Cardiac muscle cell (in vitro differentiated cells and primary cell): ENCODE data around the gene VPS35L. TPM values are rescaled to one million over a fixed set of nuclear protein-coding genes. Genes with fewer than 3 reads are reported as not detected.

ENCODE experiments used
- DNase-seq, 2 donors: peaks; one replicate each; pipeline versions ENCODE4 v3.0.0 to v3.0.0-alpha.2; 2010 to 2017; ENCODE audit warnings: low read depth in 1 of 2, low spot score in 1 of 2
- H3K27ac ChIP-seq: fragments of 200-600 bp; sonication (generic); 2 replicates; pipeline ENCODE4 v1.5.1; 2016
- H3K27me3 ChIP-seq: fragments of 200-600 bp; sonication (generic); 2 replicates; pipeline ENCODE4 v1.6.0; 2016; ENCODE audit warnings: control low read depth
- H3K36me3 ChIP-seq: fragments of 200-600 bp; sonication (generic); 2 replicates; pipeline ENCODE4 v1.5.1; 2016; ENCODE audit warnings: control low read depth
- H3K4me1 ChIP-seq: fragments of 200-600 bp; sonication (generic); 2 replicates; pipeline ENCODE4 v1.8.1; 2017; ENCODE audit warnings: low read depth, mild to moderate bottlenecking, mixed run types
- H3K4me3 ChIP-seq: fragments of 200-600 bp; sonication (generic); 2 replicates; pipeline ENCODE4 v1.5.1; 2016; ENCODE audit warnings: mild to moderate bottlenecking
- H3K9me3 ChIP-seq: fragments of 200-600 bp; sonication (generic); 2 replicates; pipeline ENCODE4 v1.5.1; 2017; ENCODE audit warnings: low read depth, mild to moderate bottlenecking, control low read depth
- polyA plus RNA-seq: library from polyadenylated mRNA; unstranded; fragments of >200 nt; fragmentation: Nextera tagmentation; extraction: Ambion mirVana; gene quantifications from 2 replicates; pipeline ENCODE4 v1.2.1, GENCODE V29; 2016
- total RNA-seq: library from RNA; depleted of rRNA; stranded (reverse); fragments of >200 nt; gene quantifications from 2 replicates; pipeline ENCODE4 v1.2.3, GENCODE V29; 2016
- TF ChIP-seq, protein P1 (sequence below): IDR thresholded peaks from 2 replicates; pipeline ENCODE4 v1.5.1; 2012; ENCODE audit warnings: low read depth, mild to moderate bottlenecking, low read length

Gene VPS35L
- total and polyA plus RNA-seq, 2 experiments from 2014 or later = 31.5 to 61.6 TPM

DNA sequence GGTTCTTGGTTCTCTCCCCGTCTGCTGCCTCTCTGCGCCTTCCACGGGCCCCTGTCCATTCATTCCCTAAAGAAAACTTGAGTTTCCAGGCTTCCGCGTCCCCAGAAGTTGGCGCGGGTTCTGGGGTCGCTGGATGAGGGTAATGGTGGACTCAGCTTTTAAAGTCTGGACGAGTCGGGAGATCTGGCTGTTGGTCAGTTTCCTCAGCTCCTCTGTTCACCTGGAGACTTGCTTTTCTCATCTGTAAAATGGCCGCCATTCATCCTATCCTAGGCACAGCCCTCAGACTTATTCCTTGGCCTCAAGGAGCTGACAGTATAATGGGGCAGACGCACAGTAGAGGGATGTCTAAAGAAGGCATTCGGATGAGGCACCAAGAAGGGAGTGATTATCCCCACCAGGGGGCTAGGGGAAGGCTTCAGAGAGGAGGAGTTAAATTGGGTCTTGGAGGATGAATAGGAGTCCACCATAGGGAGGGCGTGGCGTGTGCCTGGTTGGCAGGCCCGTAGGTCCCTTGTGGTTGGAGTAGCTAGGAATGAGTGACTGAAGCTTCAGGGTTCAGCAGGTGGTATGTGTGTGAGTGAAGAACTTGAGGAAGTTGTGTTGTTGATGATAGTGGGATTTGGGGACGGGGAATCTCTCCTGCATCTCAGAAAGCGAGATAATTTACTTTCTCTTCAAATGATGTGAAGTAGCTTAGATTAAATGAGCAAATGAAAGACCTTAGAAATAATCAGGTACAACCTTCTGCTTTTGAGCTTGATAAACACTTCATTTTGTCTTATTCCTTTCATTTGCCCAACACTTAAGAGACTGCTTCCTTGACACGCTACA, 652 bp downstream of the VPS35L start:
- DNase-seq = peak; percentile 14 to 38
- peak overlapping the region; percentile 88 for H3K27ac ChIP-seq
- peak overlapping the region; percentile 81 for H3K4me3 ChIP-seq
- no peaks in the 10 kb centered on the region for H3K27me3 ChIP-seq
- H3K9me3 ChIP-seq = no peaks in the 10 kb centered on the region
- peaks cover 5% of the 10 kb centered on the region for H3K36me3 ChIP-seq
- no peaks in the 10 kb centered on the region for H3K4me1 ChIP-seq
- TF ChIP-seq, protein P1, sequence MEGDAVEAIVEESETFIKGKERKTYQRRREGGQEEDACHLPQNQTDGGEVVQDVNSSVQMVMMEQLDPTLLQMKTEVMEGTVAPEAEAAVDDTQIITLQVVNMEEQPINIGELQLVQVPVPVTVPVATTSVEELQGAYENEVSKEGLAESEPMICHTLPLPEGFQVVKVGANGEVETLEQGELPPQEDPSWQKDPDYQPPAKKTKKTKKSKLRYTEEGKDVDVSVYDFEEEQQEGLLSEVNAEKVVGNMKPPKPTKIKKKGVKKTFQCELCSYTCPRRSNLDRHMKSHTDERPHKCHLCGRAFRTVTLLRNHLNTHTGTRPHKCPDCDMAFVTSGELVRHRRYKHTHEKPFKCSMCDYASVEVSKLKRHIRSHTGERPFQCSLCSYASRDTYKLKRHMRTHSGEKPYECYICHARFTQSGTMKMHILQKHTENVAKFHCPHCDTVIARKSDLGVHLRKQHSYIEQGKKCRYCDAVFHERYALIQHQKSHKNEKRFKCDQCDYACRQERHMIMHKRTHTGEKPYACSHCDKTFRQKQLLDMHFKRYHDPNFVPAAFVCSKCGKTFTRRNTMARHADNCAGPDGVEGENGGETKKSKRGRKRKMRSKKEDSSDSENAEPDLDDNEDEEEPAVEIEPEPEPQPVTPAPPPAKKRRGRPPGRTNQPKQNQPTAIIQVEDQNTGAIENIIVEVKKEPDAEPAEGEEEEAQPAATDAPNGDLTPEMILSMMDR = peak; percentile 19

DNA sequence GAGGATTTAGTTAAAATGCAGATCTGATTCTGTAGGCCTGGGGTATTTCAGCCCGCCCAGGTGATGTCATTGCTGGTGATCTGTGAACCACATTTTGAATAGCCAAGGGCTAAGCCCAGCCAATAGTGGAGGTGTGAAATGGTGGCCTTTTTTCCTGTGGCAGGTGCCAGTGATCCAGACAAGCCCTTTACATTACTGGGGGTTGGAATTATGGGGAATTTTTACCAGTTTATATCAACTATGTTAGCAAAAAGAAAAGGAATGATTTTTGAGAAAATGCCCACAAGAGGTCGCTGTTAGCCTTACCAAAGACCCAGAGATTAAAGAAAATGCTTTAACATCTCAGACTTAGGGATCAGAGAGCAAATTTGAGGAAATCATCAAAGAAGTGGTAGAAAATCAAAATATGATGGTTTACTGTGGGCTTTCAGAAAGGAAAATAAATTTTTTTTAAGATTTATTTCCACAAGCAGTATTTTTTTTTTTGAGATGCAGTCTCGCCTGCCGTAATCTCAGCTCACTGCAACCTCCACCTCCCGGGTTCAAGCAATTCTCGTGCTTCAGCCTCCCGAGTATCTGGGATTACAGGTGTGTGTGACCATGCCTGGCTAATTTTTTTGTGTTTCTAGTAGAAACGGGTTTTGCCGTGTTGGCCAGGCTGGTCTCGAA, 3.9 kb downstream of the VPS35L start:
- H3K27ac ChIP-seq = no peak overlapping the region
- DNase-seq = peak; percentile 63 to 77
- H3K27me3 ChIP-seq = no peaks in the 10 kb centered on the region
- no peaks in the 10 kb centered on the region for H3K9me3 ChIP-seq
- TF ChIP-seq, protein P1 = peak; percentile 56
- no peak overlapping the region for H3K4me3 ChIP-seq
- no peaks in the 10 kb centered on the region for H3K4me1 ChIP-seq
- no peaks in the 10 kb centered on the region for H3K36me3 ChIP-seq

DNA sequence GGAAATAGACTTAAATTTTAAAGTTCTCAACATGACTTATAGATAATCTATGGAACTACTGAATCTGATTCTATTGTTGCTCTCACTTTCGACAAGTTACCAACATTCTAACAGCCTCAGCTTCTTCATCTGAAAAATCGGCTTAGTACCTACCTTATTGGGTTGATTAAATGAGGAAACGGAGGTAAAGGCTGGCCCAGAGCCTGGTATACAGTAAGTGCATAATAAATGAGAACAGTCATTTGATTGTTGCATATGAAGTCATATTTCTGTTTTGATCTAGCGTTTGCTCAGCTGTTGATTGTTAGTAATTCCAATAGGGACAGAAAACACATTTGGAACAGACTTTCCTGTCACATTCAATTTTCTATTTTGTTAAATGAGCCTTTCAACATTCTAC, 4.6 kb downstream of the VPS35L start:
- H3K9me3 ChIP-seq = no peaks in the 10 kb centered on the region
- TF ChIP-seq, protein P1 = no peak
- no peaks in the 10 kb centered on the region for H3K36me3 ChIP-seq
- DNase-seq = no peak
- no peak overlapping the region for H3K27ac ChIP-seq
- no peak overlapping the region for H3K4me3 ChIP-seq
- H3K4me1 ChIP-seq = no peaks in the 10 kb centered on the region
- no peaks in the 10 kb centered on the region for H3K27me3 ChIP-seq

DNA sequence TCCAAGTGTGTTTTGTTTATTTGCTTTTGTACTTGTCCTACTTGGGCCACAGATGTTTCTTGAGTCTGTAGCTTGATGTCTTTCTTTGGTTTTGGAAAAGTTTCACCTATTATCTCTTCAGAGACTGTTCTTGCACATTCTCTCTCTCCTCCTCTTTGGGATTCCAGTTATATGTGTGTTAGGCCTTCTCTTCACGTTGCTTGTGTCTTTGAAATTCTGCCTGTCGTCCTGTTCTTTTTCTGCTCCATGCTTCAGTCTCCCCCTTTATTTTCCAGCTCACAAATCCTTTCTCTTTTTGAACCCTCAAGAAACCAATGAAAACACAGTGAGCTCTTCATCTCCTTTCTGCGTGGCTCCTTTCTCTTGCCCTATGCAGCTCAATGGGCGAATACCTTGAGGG, 7.9 kb downstream of the VPS35L start:
- Histone ChIP-seq H3K27ac (no peak overlapping the region), H3K9me3 (no peaks in the 10 kb centered on the region), H3K4me3 (no peak overlapping the region), H3K27me3 (no peaks in the 10 kb centered on the region), H3K36me3 (peaks cover 6% of the 10 kb centered on the region), H3K4me1 (no peaks in the 10 kb centered on the region)
- no peak for DNase-seq
- TF ChIP-seq, protein P1 = no peak

DNA sequence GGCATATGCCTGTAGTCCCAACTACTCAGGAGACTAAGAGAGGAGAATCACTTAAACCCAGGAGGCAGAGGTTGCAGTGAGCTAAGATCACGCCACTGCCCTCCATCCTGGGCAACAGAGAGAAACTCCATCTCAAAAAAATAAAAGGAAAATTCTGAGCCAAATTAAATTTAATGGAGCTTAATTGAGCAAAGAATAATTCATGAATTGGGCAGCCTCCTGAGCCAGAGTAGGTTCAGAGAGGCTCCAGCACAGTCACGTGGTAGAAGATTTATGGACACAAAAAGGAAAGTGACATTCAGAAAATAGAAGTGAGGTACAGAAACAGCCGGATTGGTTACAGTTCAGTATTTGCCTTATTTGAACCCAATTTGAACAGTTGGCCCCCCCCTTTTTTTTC, 10.9 kb downstream of the VPS35L start:
- DNase-seq = no peak
- Histone ChIP-seq H3K4me1 (no peaks in the 10 kb centered on the region), H3K27me3 (no peaks in the 10 kb centered on the region), H3K9me3 (no peaks in the 10 kb centered on the region), H3K36me3 (peaks cover 15% of the 10 kb centered on the region), H3K27ac (no peak overlapping the region), H3K4me3 (no peak overlapping the region)
- TF ChIP-seq, protein P1 = no peak
